WTC11 (cell line): Measurements from ENCODE around the gene KCNN4. TPM values are rescaled to one million over a fixed set of nuclear protein-coding genes. Genes with fewer than 3 reads are reported as not detected.
"Not testable (repeated sequence)": the region's sequence is repeated elsewhere in the genome, so short reads cannot be mapped to it uniquely, and the experiment has no call there.

Experiments
- ATAC-seq: fragments of 200-7000 bp; cut with Tn5 transposase; 2 replicates; pipeline ENCODE4 v1.10.0; 2021; ENCODE audit warnings: mild to moderate bottlenecking, moderate library complexity
- Bru-seq: library from RNA; stranded (reverse); fragments of 400-500 nt; gene quantifications from one replicate; lab custom pipeline; 2021; lab: Mats Ljungman, UMichigan
- CTCF ChIA-PET: fragments of 300-600 bp; sonication (Branson Sonifier 250); formaldehyde crosslinking; loops from one replicate; lab custom pipeline; 2021; ENCODE audit warnings: antibody characterized with exemption; lab: Charles Lee
- POLR2A ChIA-PET: fragments of 350-600 bp; sonication (Branson Sonifier 250); formaldehyde crosslinking; loops from one replicate; lab custom pipeline; 2021; ENCODE audit warnings: antibody characterized with exemption; lab: Charles Lee
- DNase-seq: peaks from one replicate; pipeline ENCODE4 v3.0.0; 2021; ENCODE audit warnings: low spot score
- H3K27ac Mint-ChIP-seq: 2 replicates; pipeline ENCODE4 v1.8.0; 2021; ENCODE audit warnings: mixed read lengths
- H3K27me3 Mint-ChIP-seq: 2 replicates; pipeline ENCODE4 v1.8.0; 2021; ENCODE audit warnings: low read depth, mild to moderate bottlenecking, moderate library complexity, mixed read lengths
- H3K36me3 Mint-ChIP-seq: 2 replicates; pipeline ENCODE4 v1.8.0; 2021; ENCODE audit warnings: mixed read lengths
- H3K4me1 Mint-ChIP-seq: 2 replicates; pipeline ENCODE4 v1.8.0; 2022; ENCODE audit warnings: mixed read lengths
- H3K4me3 Mint-ChIP-seq: 2 replicates; pipeline ENCODE4 v1.8.0; 2021; ENCODE audit warnings: mild to moderate bottlenecking, moderate library complexity, mixed read lengths
- H3K9me3 Mint-ChIP-seq: 2 replicates; pipeline ENCODE4 v1.8.0; 2021; ENCODE audit warnings: mixed read lengths
- ATF3 ChIP-seq: sonication (generic); formaldehyde crosslinking; conservative IDR thresholded peaks from 2 replicates; pipeline ENCODE4 v1.8.1; 2022; ENCODE audit warnings: mild to moderate bottlenecking, missing genetic modification reagents
- ELF4 ChIP-seq: sonication (generic); formaldehyde crosslinking; IDR thresholded peaks from 2 replicates; pipeline ENCODE4 v1.8.1; 2022; ENCODE audit warnings: low read depth, mild to moderate bottlenecking, moderate library complexity, missing genetic modification reagents
- ESRRA ChIP-seq: sonication (generic); formaldehyde crosslinking; IDR thresholded peaks from 2 replicates; pipeline ENCODE4 v1.8.1; 2022; ENCODE audit warnings: mild to moderate bottlenecking, missing genetic modification reagents, borderline replicate concordance
- GABPB1 ChIP-seq: sonication (generic); formaldehyde crosslinking; IDR thresholded peaks from 2 replicates; pipeline ENCODE4 v1.8.1; 2023; ENCODE audit warnings: mild to moderate bottlenecking, missing genetic modification reagents
- IRF2 ChIP-seq: sonication (generic); formaldehyde crosslinking; IDR thresholded peaks from 2 replicates; pipeline ENCODE4 v1.8.0; 2022; ENCODE audit warnings: low read depth, missing genetic modification reagents, borderline replicate concordance
- MAX ChIP-seq: sonication (generic); formaldehyde crosslinking; IDR thresholded peaks from 2 replicates; pipeline ENCODE4 v1.8.0; 2022; ENCODE audit warnings: mild to moderate bottlenecking, missing genetic modification reagents
- MYBL2 ChIP-seq: sonication (generic); formaldehyde crosslinking; IDR thresholded peaks from 2 replicates; pipeline ENCODE4 v1.8.1; 2023; ENCODE audit warnings: mild to moderate bottlenecking, moderate library complexity, missing genetic modification reagents
- NFYB ChIP-seq: sonication (generic); formaldehyde crosslinking; conservative IDR thresholded peaks from 2 replicates; pipeline ENCODE4 v1.8.0; 2022; ENCODE audit warnings: low read depth, missing genetic modification reagents
- OVOL2 ChIP-seq: fragments of 250-450 bp; sonication (Bioruptor Pico); IDR thresholded peaks from 2 replicates; pipeline ENCODE4 v1.9.0; 2021; ENCODE audit warnings: mild to moderate bottlenecking, borderline replicate concordance
- SP1 ChIP-seq: sonication (generic); formaldehyde crosslinking; conservative IDR thresholded peaks from 2 replicates; pipeline ENCODE4 v1.8.1; 2022; ENCODE audit warnings: missing genetic modification reagents
- ZNF121 ChIP-seq: sonication (generic); formaldehyde crosslinking; IDR thresholded peaks from 2 replicates; pipeline ENCODE4 v1.8.0; 2023; ENCODE audit warnings: missing genetic modification reagents
- long read RNA-seq, 3 experiments: library from RNA in 1 of 3; library from capped mRNA in 1 of 3; library from polyadenylated mRNA in 1 of 3; unstranded in 2 of 3; stranded (forward) in 1 of 3; transcript quantifications; one replicate each; pipeline ENCODE4 v2.0.0, GENCODE V29; 2021
- total RNA-seq: library from RNA; stranded (reverse); gene quantifications from 3 replicates; pipeline ENCODE4 v1.2.3, GENCODE V29; 2021
- TF ChIP-seq, protein P1 (sequence below): sonication (generic); formaldehyde crosslinking; IDR thresholded peaks from 2 replicates; pipeline ENCODE4 v1.8.1; 2022; ENCODE audit warnings: low read depth, missing genetic modification reagents, borderline replicate concordance
- TF ChIP-seq, protein P2 (sequence below): sonication (generic); formaldehyde crosslinking; IDR thresholded peaks from 2 replicates; pipeline ENCODE4 v1.8.0; 2022; ENCODE audit warnings: mild to moderate bottlenecking, missing genetic modification reagents

The KCNN4 gene
- total RNA-seq (0.76 to 1.1 TPM (median 0.98 TPM) in 3 replicates), Bru-seq, nascent RNA (percentile 17 among the genes with signal in this experiment)
- long read RNA-seq, experiment 1, partial matches to known transcripts: 1 of 3 reads
- long read RNA-seq, experiment 1, other reads (novel, unspliced or antisense): 0 of 3 reads
- long read RNA-seq, experiment 2, partial matches to known transcripts: 0 of 1 reads
- long read RNA-seq, experiment 2, other reads (novel, unspliced or antisense): 0 of 1 reads
- long read RNA-seq, experiment 3: 0 reads

DNA sequence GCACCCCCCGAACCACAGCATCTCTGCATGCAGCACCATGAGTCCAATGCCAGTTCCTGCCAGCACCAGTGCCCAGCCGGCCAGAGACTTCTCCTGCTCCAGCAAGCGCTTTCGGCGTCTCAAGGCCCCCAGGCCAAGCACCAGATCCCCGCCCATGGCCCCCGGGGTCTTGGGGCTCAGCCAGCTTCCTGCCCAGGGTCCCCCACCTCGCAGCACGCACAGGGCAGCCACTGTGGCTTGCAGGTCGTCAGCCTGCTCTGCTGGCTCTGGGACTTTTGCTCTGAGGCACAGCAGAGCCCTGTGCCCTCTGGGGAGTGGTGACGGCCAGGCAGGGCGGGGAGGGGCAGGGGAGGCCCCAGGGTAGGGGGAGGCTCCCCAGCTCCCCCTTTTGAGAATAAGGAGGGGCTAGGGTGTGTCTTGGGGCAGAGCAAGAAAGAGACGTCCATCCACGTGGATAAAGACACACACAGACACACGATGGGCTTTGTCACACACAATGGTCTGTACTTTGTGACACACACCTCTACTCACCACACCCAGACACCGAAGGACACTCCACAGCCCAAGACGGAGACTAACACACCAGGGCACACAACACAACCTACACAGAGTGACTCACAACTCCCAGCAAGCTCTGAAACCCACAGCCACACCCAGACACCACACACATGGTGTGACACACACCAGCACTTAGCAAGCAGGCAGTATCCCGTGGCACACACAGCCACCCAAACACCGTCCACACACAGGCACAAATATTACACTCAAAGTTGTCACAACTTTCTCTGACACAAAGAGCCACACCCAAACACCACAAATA lies at the start of gene KCNN4:
Gene KCNN4 (minus strand): TSS at position 268 of the 820 bp plus-strand sequence. CDS start 112 bp downstream, at position 156.
- CTCF ChIA-PET: interaction anchor here (7.4 kb wide), 1 partner anchor 15 kb away, joined by 101 read pairs; no protein-coding TSS in a partner anchor
- no peaks in the 10 kb centered on the region for H3K36me3 Mint-ChIP-seq
- ATAC-seq (0 out of 2 replicates have a peak, but pooled peaks have one; percentile 6), DNase-seq (no peak)
- no peak for TF ChIP-seq SP1 (CRISPR knock-in tag)
- no peak for TF ChIP-seq MYBL2 (CRISPR knock-in tag)
- TF ChIP-seq NFYB (CRISPR knock-in tag): no peak
- TF ChIP-seq, protein P1, sequence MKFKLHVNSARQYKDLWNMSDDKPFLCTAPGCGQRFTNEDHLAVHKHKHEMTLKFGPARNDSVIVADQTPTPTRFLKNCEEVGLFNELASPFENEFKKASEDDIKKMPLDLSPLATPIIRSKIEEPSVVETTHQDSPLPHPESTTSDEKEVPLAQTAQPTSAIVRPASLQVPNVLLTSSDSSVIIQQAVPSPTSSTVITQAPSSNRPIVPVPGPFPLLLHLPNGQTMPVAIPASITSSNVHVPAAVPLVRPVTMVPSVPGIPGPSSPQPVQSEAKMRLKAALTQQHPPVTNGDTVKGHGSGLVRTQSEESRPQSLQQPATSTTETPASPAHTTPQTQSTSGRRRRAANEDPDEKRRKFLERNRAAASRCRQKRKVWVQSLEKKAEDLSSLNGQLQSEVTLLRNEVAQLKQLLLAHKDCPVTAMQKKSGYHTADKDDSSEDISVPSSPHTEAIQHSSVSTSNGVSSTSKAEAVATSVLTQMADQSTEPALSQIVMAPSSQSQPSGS (CRISPR knock-in tag): no peak
- TF ChIP-seq ZNF121: no peak
- no peaks in the 10 kb centered on the region for H3K9me3 Mint-ChIP-seq
- POLR2A ChIA-PET: interaction anchor here (1.0 kb wide), 1 partner anchor 26 kb away, joined by 3 read pairs; the partner anchor contains the start of gene SMG9
- H3K4me3 Mint-ChIP-seq: no peak within 1 kb of the TSS
- H3K27ac Mint-ChIP-seq: no peak within 1 kb of the TSS; the same call in 1 of the 2 replicates
- H3K4me1 Mint-ChIP-seq: peaks cover 41% of the 10 kb centered on the region
- H3K27me3 Mint-ChIP-seq: peaks cover 15% of the 10 kb centered on the region

- peak; percentile 99 for ATAC-seq
- TF ChIP-seq GABPB1 (CRISPR knock-in tag) (peak; percentile 38; the same call in 1 of the 2 replicates), IRF2 (CRISPR knock-in tag) (no peak), ESRRA (no peak), MAX (peak; percentile 85)
- CTCF ChIA-PET: interaction anchor here (0.8 to 2.1 kb wide), 7 partner anchors 17 to 744 kb away, joined by 3 to 13 read pairs (median 4); partner anchors contain the start of genes ZNF221 and ZNF45
- POLR2A ChIA-PET: interaction anchor here (0.8 to 1.2 kb wide), 3 partner anchors 75 to 285 kb away, joined by 3 read pairs; no protein-coding TSS in a partner anchor
- peak; percentile 91 for DNase-seq
- Mint-ChIP-seq H3K36me3 (peaks cover 19% of the 10 kb centered on the region), H3K4me3 (peak within 1 kb of the TSS; percentile 80), H3K27ac (peak within 1 kb of the TSS; percentile 41; the same call in 1 of the 2 replicates), H3K9me3 (peaks cover 45% of the 10 kb centered on the region), H3K27me3 (peaks cover 34% of the 10 kb centered on the region), H3K4me1 (peaks cover 7% of the 10 kb centered on the region; the same call in 1 of the 2 replicates)
Observed at GRCh38 chr19:43826787-43827754, 46.3 kb upstream of the KCNN4 start, which contains the start of gene ZNF283. ZNF283 (plus strand) TSS chr19:43827321; CDS start chr19:43833505, 6,184 bp downstream.

DNA sequence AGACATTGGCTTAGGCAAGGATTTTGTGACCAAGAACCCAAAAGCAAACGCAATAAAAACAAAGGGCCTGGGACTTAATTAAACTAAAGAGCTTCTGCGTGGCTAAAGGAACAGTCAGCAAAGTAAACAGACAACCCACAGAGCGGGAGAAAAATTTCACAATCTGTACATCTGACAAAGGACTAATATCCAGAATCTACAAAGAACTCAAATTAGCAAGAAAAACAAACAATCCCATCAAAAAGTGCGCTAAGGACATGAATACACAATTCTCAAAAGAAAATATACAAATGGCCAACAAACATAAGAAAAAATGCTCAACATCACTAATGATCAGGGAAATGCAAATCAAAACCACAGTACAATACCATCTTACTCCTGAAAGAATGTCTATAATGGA lies 43.8 kb upstream of the KCNN4 start:
- Mint-ChIP-seq H3K9me3 (peaks cover 55% of the 10 kb centered on the region), H3K27me3 (peaks cover 51% of the 10 kb centered on the region)
- H3K36me3 Mint-ChIP-seq, DNase-seq, H3K4me3 Mint-ChIP-seq, H3K4me1 Mint-ChIP-seq, H3K27ac Mint-ChIP-seq, ATAC-seq, CTCF ChIA-PET, POLR2A ChIA-PET: not testable (repeated sequence)

DNA sequence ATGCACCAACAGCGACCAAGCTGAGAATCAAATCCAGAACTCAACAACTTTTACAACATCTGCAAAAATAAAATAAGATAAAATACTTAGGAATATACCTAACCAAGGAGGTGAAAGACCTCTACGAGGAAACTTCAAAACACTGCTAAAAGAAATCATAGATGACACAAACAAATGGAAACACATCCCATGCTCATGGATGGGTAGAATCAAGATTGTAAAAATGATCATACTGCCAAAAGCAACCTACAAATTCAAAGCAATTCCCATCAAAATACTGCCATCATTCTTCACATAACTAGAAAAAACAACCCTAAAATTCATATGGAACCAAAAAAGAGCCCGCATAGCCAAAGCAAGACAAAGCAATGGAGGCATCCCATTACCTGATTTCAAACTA lies 43.1 kb upstream of the KCNN4 start:
- CTCF ChIA-PET, H3K36me3 Mint-ChIP-seq, POLR2A ChIA-PET, H3K4me3 Mint-ChIP-seq, H3K4me1 Mint-ChIP-seq, ATAC-seq, H3K27ac Mint-ChIP-seq, DNase-seq: not testable (repeated sequence)
- peaks cover 55% of the 10 kb centered on the region for H3K9me3 Mint-ChIP-seq
- peaks cover 56% of the 10 kb centered on the region for H3K27me3 Mint-ChIP-seq

GRCh38 chr19:43820884-43821215 lies 40.1 kb upstream of the KCNN4 start:
- Mint-ChIP-seq H3K27ac (no peak overlapping the region), H3K36me3 (no peaks in the 10 kb centered on the region; the same call in 1 of the 2 replicates), H3K9me3 (peaks cover 60% of the 10 kb centered on the region), H3K4me1 (peaks cover 4% of the 10 kb centered on the region), H3K27me3 (peaks cover 57% of the 10 kb centered on the region), H3K4me3 (no peak overlapping the region; the same call in 1 of the 2 replicates)
- no peak for DNase-seq
- no peak for ATAC-seq
- ChIA-PET CTCF (interaction anchor here (1.8 kb wide), 1 partner anchor 54 kb away, joined by 6 read pairs; no protein-coding TSS in a partner anchor), POLR2A (no interaction called here)
- TF ChIP-seq, protein P2, sequence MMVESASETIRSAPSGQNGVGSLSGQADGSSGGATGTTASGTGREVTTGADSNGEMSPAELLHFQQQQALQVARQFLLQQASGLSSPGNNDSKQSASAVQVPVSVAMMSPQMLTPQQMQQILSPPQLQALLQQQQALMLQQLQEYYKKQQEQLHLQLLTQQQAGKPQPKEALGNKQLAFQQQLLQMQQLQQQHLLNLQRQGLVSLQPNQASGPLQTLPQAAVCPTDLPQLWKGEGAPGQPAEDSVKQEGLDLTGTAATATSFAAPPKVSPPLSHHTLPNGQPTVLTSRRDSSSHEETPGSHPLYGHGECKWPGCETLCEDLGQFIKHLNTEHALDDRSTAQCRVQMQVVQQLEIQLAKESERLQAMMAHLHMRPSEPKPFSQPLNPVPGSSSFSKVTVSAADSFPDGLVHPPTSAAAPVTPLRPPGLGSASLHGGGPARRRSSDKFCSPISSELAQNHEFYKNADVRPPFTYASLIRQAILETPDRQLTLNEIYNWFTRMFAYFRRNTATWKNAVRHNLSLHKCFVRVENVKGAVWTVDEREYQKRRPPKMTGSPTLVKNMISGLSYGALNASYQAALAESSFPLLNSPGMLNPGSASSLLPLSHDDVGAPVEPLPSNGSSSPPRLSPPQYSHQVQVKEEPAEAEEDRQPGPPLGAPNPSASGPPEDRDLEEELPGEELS (CRISPR knock-in tag): no peak
- TF ChIP-seq ATF3 (CRISPR knock-in tag): no peak
- no peak for TF ChIP-seq OVOL2
- TF ChIP-seq ELF4 (CRISPR knock-in tag): no peak
- TF ChIP-seq ZNF121: no peak
